SK-N-MC (cell line): ENCODE data around the gene SLC17A5.

ENCODE experiments used
- EZH2 ChIP-seq: fragments of 200-600 bp; sonication (generic); IDR thresholded peaks from one replicate; pipeline ENCODE4 v1.6.1; 2017; ENCODE audit warnings: antibody characterized with exemption
- POLR2AphosphoS5 ChIP-seq: IDR thresholded peaks from 2 replicates; pipeline ENCODE4 v1.6.1; 2012; ENCODE audit warnings: mild to moderate bottlenecking, low read depth, low read length, borderline replicate concordance

DNA sequence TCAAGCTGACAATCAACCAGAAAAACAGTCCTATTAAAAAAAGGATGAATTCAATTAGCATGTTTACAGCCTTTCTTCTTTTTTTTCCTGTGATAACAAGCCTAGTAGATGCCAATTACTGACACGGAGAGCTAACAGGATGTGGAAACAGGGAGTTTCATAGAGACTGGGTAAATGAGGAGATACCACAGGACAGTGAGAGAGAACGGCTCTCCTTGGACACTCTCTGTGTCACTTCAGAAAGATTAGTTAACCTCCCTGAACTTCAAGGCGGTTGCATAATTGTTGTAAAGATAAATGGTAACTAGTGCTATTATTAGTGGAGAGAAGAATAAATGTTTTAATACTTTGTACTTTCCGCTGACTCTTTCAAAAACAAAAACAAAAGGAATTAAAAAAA, 14.8 kb downstream of the SLC17A5 start:
- TF ChIP-seq EZH2 (no peak), POLR2AphosphoS5 (no peak)
